ENCODE results near the gene CCDC138.

The CCDC138 gene

GRCh38 chr2:108868911-108869310, 82.3 kb downstream of the CCDC138 start:
- no peak for TF ChIP-seq CTCF (IDR thresholded peaks at IDR 0.05; ENCODE audit: low read length, missing control alignments)
- DNase-seq (ENCODE audit: low read depth) = no peak
- no peak overlapping the region for H3K4me3 ChIP-seq (replicated peaks; ENCODE audit: low read depth, low read length)

- TF ChIP-seq CTCF (IDR thresholded peaks at IDR 0.05; ENCODE audit: low read length, missing control alignments) = no peak
- no peak overlapping the region for H3K4me3 ChIP-seq (replicated peaks; ENCODE audit: low read depth, low read length)
- no peak for DNase-seq (ENCODE audit: low read depth)
These were observed 83.0 kb downstream of the CCDC138 start for GRCh38 chr2:108869542-108869941.

GRCh38 chr2:108870069-108870644, 83.6 kb downstream of the CCDC138 start:
- TF ChIP-seq CTCF (IDR thresholded peaks at IDR 0.05; ENCODE audit: low read length, missing control alignments) = no peak
- DNase-seq (ENCODE audit: low read depth) = no peak
- no peak overlapping the region for H3K4me3 ChIP-seq (replicated peaks; ENCODE audit: low read depth, low read length)

- H3K4me3 ChIP-seq (replicated peaks; ENCODE audit: low read depth, low read length) = no peak overlapping the region
- TF ChIP-seq CTCF (IDR thresholded peaks at IDR 0.05; ENCODE audit: low read length, missing control alignments) = no peak
- DNase-seq (ENCODE audit: low read depth) = no peak
These were observed 90.9 kb downstream of the CCDC138 start for GRCh38 chr2:108877506-108877905.

- no peak for DNase-seq (ENCODE audit: low read depth)
- TF ChIP-seq CTCF (IDR thresholded peaks at IDR 0.05; ENCODE audit: low read length, missing control alignments) = no peak
These were observed 91.7 kb downstream of the CCDC138 start for GRCh38 chr2:108878276-108878675.

GRCh38 chr2:108884619-108885018, 98.0 kb downstream of the CCDC138 start:
- DNase-seq (ENCODE audit: low read depth) = no peak
- H3K4me3 ChIP-seq (replicated peaks; ENCODE audit: low read depth, low read length) = no peak overlapping the region
- TF ChIP-seq CTCF (IDR thresholded peaks at IDR 0.05; ENCODE audit: low read length, missing control alignments) = no peak

More at GRCh38 chr2:108878276-108878675, 91.7 kb downstream of the CCDC138 start:
- H3K4me3 ChIP-seq (replicated peaks; ENCODE audit: low read depth, low read length) = no peak overlapping the region

GRCh38 chr2:108889907-108890306, 103.3 kb downstream of the CCDC138 start:
- DNase-seq (ENCODE audit: low read depth) = no peak
- H3K4me3 ChIP-seq (replicated peaks; ENCODE audit: low read depth, low read length) = no peak overlapping the region
- TF ChIP-seq CTCF (IDR thresholded peaks at IDR 0.05; ENCODE audit: low read length, missing control alignments) = no peak

All from fibroblast of pulmonary artery (primary cell).